Stimulated activated CD8-positive, alpha-beta memory T cell treated with anti-CD3 and anti-CD28 coated beads, Interleukin-12 subunit alpha, Interleukin-12 subunit beta, amount 100 ng/mL, for 4 hours (primary cell): Measurements from ENCODE around the gene WIPI1.
A peak's percentile ranks its signal among the peaks of the same experiment; 100 is the strongest.
"Not testable (repeated sequence)": the region's sequence is repeated elsewhere in the genome, so short reads cannot be mapped to it uniquely, and the experiment has no call there.

Source experiments
- DNase-seq: peaks from one replicate; pipeline ENCODE4 v3.0.0-alpha.2; 2020; ENCODE audit warnings: low read depth

WIPI1 gene

GRCh38 chr17:68413597-68414560 is 43.4 kb downstream of the WIPI1 start:
- peak; percentile 37 for DNase-seq

GRCh38 chr17:68407656-68408055 is 49.6 kb downstream of the WIPI1 start:
- DNase-seq: not testable (repeated sequence)

- not testable (repeated sequence) for DNase-seq
Measured at GRCh38 chr17:68403837-68404236, 53.5 kb downstream of the WIPI1 start.

GRCh38 chr17:68403122-68403521 is 54.2 kb downstream of the WIPI1 start:
- DNase-seq: no peak

- no peak for DNase-seq
Measured at GRCh38 chr17:68401288-68401687, 56.0 kb downstream of the WIPI1 start.

GRCh38 chr17:68400404-68400735 is 56.9 kb downstream of the WIPI1 start:
- no peak for DNase-seq

GRCh38 chr17:68399638-68400403 is 57.5 kb downstream of the WIPI1 start:
- no peak for DNase-seq

GRCh38 chr17:68398691-68399637 is 58.3 kb downstream of the WIPI1 start:
- no peak for DNase-seq

GRCh38 chr17:68397108-68397536 is 60.2 kb downstream of the WIPI1 start:
- DNase-seq: no peak

GRCh38 chr17:68396226-68397107 is 60.8 kb downstream of the WIPI1 start:
- DNase-seq: no peak

GRCh38 chr17:68394608-68395331 is 62.5 kb downstream of the WIPI1 start:
- DNase-seq: no peak

- DNase-seq: no peak
Measured at GRCh38 chr17:68391561-68392268, 65.6 kb downstream of the WIPI1 start.

- no peak for DNase-seq
Measured at GRCh38 chr17:68390888-68391545, 66.3 kb downstream of the WIPI1 start.

- no peak for DNase-seq
Measured at GRCh38 chr17:68389041-68389440, 68.3 kb downstream of the WIPI1 start.

GRCh38 chr17:68387435-68388218 is 69.7 kb downstream of the WIPI1 start:
- DNase-seq: no peak

GRCh38 chr17:68385490-68386215 is 71.6 kb downstream of the WIPI1 start:
- no peak for DNase-seq

- no peak for DNase-seq
Measured at GRCh38 chr17:68384941-68385340, 72.4 kb downstream of the WIPI1 start.

- no peak for DNase-seq
Measured at GRCh38 chr17:68384471-68384870, 72.8 kb downstream of the WIPI1 start.
